Mesodermal cell (in vitro differentiated cells): Measurements from ENCODE around the gene FBLN2.

Experiments
- H3K27ac ChIP-seq: 2 replicates; pipeline ENCODE4 v1.7.0; 2013; ENCODE audit warnings: mild to moderate bottlenecking, low read depth, low read length, moderate library complexity; ENCODE audit not compliant: severe bottlenecking
- H3K36me3 ChIP-seq: 2 replicates; pipeline ENCODE4 v1.7.1; 2013; ENCODE audit warnings: mild to moderate bottlenecking, low read length, moderate library complexity; ENCODE audit not compliant: control insufficient read depth, insufficient read depth
- H3K4me1 ChIP-seq: one replicate; pipeline ENCODE4 v1.7.1; 2013; ENCODE audit warnings: mild to moderate bottlenecking, low read length; ENCODE audit not compliant: insufficient read depth, control insufficient read depth, poor library complexity, severe bottlenecking
- H3K4me3 ChIP-seq: 2 replicates; pipeline ENCODE4 v1.7.0; 2013; ENCODE audit warnings: low read length, control low read depth, mild to moderate bottlenecking; ENCODE audit not compliant: insufficient read depth, poor library complexity, severe bottlenecking; ENCODE audit errors: extremely low read depth
- H3K9me3 ChIP-seq: 2 replicates; pipeline ENCODE4 v1.7.1; 2013; ENCODE audit warnings: mild to moderate bottlenecking, low read length, moderate library complexity; ENCODE audit not compliant: control insufficient read depth
- WGBS, 2 experiments: methylation state at CpG; one replicate each; pipeline ENCODE4 v1.1.5; 2013; ENCODE audit warnings: missing lambda C conversion rate in 2 of 2; ENCODE audit not compliant: insufficient coverage in 2 of 2; 5-methylcytosine and 5-hydroxymethylcytosine counted together

The FBLN2 gene

DNA sequence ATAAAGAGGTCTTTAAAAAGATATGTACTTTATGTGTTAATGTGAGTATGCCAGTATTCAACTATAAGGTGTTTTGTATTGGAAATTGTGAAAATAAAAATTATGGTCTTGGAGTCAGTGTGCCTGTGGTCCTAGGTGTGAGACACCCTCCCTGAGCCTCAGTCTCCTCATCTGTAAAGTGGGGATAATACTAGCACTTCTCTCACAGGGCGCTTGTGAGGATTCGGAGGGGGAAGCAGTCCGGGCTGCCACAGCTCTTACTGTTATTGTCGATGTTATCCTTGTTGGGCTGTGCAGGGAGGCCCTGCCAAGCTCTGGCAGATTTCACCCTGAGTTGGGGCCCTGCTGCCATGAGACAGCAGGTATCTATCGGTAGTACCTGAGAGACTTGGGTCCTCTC lies 26.7 kb upstream of the FBLN2 start:
- Histone ChIP-seq H3K27ac (no peak overlapping the region), H3K9me3 (peaks cover 13% of the 10 kb centered on the region), H3K36me3 (no peaks in the 10 kb centered on the region), H3K4me3 (no peak overlapping the region), H3K4me1 (peaks cover 23% of the 10 kb centered on the region)
- WGBS, 2 experiments, result 91 to 98% methylated on average over 5 of the region's 5 CpGs

DNA sequence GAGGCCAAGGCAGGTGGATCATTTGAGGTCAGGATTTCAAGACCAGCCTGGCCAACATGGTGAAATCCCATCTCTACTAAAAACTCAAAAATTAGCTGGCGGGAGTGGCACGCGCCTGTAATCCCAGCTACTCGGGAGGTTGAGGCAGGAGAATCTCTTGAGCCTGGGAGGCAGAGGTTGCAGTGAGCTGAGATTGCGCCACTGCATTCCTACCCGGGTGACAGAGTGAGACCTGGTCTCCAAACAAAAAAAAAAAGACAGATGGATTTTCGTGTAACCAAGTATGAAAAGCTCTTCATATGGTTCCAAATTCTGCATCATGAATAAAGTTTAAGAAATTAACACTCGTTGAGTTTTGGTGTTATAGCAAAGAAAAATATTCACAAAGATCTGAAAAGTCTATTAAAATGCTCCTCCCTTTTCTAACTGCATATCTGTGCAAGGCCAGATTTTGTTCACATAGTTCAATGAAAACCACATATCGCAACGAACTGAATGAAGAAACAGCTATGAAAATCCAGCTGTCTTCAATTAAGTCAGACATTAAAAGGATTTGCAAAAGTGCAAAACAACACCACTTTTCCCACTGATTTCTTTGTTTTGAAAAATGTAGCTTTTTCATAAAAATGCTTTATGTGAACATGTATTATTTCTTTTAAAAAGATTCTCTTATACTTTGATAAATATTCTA lies 23.8 kb upstream of the FBLN2 start:
- 85 to 94% methylated on average over 6 of the region's 10 CpGs for WGBS, 2 experiments
- H3K4me1 ChIP-seq, result peaks cover 11% of the 10 kb centered on the region

DNA sequence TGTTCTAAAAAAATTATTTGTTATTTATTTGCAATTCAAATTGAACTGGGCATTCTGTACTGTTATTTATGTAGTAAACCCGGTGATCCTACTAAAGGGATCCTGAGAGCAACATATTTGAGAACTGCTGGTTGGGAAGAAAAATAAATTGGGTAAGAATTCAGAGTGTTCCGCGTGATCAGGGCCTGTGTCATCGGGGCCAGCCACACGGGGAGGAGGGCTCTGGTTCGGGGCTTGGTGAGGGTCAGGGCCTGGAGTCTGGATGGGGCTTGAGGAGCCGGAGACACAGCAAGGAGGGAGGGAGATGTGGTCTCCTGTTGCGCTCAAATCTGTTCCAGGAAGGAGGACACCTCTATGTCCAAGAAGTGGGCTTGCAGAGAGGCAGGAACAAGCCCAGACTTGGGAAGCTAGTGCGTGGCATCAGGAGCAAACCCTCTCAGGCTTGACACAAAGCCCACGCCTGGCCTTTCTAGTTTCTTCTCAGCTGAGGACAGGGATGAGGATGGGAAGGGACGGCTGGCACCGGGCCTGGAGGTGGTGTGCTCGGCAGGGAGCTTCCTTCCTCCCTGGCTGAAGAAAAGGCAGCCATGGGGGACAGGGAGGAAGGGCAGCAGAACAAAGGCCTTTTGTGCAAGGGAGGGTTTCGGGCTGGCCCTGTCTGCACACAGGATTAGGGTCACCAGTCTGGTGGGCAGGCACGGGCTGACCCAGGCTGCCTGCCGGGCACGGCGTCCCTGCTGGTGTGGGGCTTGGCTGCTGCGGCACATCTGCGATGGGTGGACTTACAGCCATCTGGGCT lies 22.9 kb upstream of the FBLN2 start:
- Histone ChIP-seq H3K9me3 (peaks cover 13% of the 10 kb centered on the region), H3K4me1 (peaks cover 11% of the 10 kb centered on the region), H3K4me3 (no peak overlapping the region), H3K27ac (peak overlapping the region; percentile 71), H3K36me3 (no peaks in the 10 kb centered on the region)
- WGBS, 2 experiments, result 65 to 71% methylated on average over 19 to 20 of the region's 20 CpGs

More for the DNA sequence above, 23.8 kb upstream of the FBLN2 start:
- Histone ChIP-seq H3K4me3 (no peak overlapping the region), H3K27ac (no peak overlapping the region), H3K36me3 (no peaks in the 10 kb centered on the region), H3K9me3 (peaks cover 13% of the 10 kb centered on the region)

DNA sequence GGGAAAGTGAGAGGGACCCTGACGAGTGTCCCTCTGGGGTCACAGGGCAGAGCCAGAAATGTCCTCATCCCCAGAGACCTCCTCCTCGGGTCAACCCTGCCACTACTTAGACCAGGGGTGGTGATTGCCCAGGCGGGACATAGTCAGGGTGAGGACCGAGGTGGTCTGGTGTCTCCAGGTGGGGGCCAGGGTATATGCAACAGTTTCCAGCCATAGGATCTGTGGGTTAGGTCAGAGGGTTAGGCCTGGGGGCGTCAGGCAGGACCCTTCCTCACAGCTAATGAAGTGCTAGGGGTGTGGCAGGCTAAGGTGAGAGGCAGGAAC lies 22.3 kb upstream of the FBLN2 start:
- 86% methylated on average over 1 to 3 of the region's 5 CpGs for WGBS, 2 experiments
- peaks cover 11% of the 10 kb centered on the region for H3K4me1 ChIP-seq
- peaks cover 9% of the 10 kb centered on the region for H3K9me3 ChIP-seq
- no peak overlapping the region for H3K4me3 ChIP-seq
- H3K27ac ChIP-seq, result no peak overlapping the region
- no peaks in the 10 kb centered on the region for H3K36me3 ChIP-seq

DNA sequence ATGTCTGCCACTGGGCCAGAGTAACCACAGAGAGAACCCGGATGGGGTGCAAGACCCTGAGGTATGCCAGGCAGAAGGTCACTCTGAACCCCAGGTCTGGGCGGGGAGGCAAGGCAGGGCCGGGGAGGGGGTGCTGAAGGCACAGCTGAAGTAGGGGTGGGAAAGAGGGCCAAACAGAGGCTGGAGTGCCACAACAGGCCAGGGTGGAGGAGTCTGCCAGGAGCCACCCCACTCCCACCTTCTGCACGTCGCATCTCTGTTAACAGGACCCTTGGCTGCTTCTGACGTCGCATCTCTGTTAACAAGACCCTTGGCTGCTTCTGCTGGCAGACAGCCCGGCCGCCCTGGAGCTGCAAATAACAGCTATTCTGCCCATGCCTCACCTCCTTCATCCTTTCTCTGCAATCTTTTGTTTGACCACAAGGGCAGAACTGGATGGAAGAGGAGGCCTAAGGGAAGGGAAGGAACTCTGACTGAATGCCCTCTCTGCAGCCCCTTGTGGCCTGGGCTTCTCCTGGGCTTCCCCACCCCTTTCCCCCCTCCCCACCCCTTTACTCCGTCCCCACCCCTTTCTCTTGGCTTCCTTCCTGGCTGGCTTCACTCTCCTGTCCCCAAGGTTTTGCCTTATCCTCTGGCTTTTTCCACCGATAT lies 20.6 kb upstream of the FBLN2 start:
- H3K4me3 ChIP-seq, result no peak overlapping the region
- no peaks in the 10 kb centered on the region for H3K36me3 ChIP-seq
- H3K27ac ChIP-seq, result no peak overlapping the region
- H3K9me3 ChIP-seq, result no peaks in the 10 kb centered on the region
- WGBS, 2 experiments, result 61 to 71% methylated on average over 8 to 10 of the region's 11 CpGs
- H3K4me1 ChIP-seq, result peaks cover 11% of the 10 kb centered on the region

DNA sequence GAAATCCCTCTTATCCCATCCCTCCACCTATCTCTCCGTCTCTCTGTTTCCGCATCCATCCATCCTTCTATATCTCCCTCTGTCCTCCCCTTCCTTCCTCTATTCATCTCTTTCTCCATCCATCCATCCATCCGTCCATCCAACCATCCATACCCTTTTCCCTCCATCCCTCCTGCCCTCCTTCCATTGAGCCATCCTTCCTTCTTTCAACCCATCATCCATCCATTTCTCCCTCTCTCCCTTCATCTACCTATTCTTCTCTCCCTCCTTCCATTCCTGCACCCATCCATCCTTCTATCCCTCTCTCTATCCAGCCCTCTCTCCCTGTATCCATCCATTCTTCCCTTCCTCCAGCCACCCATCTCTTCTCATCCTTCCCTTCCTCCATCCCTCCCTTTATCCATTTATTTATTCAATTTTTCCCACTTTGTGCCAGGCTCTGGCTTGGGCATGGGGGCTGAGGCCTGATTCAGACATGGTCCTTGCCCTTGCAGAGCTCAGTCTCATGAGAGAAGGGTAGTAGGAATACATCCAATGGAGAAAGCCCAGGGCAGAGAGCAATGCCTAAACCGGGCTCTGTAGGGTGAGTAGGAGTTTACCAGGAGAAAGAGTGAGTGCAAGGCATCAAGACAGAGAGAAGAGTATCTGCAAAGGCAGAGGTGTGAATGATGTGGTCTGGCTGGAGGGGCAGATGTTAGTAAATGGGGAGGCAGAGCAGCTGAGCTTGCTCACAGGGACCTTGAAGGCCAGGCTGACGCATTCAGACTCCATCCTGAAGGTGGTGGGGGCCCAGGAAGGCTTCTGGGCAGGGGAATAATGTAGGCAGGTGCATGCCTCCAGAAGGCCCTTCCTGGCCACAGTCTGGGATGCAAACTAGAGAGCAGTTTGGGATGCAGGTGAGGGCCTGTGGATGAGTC lies 19.5 kb upstream of the FBLN2 start:
- Histone ChIP-seq H3K36me3 (no peaks in the 10 kb centered on the region), H3K27ac (no peak overlapping the region), H3K4me3 (no peak overlapping the region), H3K4me1 (peaks cover 11% of the 10 kb centered on the region), H3K9me3 (no peaks in the 10 kb centered on the region)
- WGBS, 2 experiments, result 72 to 73% methylated on average over 4 to 5 of the region's 5 CpGs

DNA sequence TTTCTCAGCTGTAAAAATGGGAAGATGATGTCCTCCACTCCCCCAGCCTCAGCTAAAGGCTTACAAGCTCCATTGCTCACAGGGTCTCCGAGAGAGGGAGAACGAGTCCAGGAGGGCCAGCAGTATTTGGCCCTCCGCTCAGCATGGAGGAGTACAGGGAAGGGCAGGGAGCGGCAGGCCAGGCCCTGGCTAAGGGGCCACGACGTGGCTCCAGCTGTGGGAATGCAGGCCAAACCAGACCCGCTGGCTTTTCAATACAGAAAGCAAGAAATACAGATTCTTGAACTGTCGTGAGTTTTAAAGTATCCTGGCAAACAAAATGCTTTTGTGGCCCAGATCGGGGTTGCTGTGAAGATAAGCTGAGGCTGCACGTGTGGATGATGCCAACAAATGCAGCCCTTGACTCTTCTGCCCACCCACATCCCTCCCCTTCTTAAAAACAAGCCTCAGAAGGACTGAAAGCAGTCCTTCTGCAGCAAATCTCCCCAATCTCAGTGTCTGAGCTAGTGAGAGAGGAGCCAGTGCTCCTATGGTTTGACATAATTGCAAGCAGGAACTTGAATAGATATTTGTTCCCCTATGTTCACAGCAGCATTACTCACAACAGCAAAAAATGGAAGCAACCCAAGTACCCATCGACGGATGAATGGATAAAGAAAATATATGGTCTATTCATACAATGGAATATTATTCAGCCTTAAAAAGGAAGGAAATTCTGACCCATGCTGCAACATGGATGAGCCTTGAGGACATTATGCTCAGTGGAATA lies 18.5 kb upstream of the FBLN2 start:
- Histone ChIP-seq H3K27ac (no peak overlapping the region), H3K36me3 (no peaks in the 10 kb centered on the region), H3K4me3 (no peak overlapping the region), H3K9me3 (no peaks in the 10 kb centered on the region), H3K4me1 (peaks cover 11% of the 10 kb centered on the region)
- WGBS, 2 experiments, result 84 to 98% methylated on average over 8 to 10 of the region's 12 CpGs

DNA sequence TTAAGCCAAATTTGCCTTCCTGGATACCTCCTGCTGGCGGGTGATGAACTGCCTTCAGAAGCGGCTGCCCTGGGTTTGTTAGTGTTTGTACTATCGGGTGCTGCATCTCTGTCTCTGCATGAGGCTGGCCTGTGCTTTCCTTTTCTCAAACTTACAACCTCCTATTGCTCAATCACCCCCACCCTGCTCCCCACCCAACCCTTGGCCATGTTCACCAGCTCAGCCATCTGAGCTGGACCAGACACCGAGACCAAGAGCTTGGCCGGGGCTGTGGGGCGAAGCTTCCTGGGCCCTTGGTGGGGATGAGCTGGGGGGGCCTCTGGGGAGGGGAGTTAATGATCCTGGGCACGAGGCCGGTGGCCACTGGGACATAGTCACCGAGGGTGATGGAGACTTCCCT lies 16.8 kb upstream of the FBLN2 start:
- Histone ChIP-seq H3K9me3 (no peaks in the 10 kb centered on the region), H3K36me3 (no peaks in the 10 kb centered on the region), H3K4me3 (no peak overlapping the region), H3K4me1 (peaks cover 10% of the 10 kb centered on the region), H3K27ac (no peak overlapping the region)
- 89 to 97% methylated on average over 3 to 6 of the region's 9 CpGs for WGBS, 2 experiments

DNA sequence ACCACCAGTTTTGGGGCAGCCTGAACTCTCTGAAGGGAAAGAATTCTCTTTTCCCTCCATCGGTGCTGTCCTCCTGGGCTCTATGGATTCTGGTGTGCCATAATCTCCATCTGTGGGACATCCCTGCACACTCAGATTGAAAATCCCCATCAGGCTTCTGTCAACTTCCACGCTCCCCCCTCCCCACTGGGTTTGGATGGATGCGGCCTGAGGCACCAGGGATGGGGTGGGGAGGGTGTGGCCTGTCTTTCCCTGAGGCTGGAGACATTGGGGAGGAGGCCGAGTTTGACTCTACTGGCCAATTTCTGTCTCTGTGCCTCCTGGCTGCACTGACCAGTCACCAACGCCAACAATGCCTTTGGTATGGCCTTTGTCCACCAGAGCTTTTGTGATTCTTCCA lies 16.3 kb upstream of the FBLN2 start:
- no peak overlapping the region for H3K27ac ChIP-seq
- no peaks in the 10 kb centered on the region for H3K36me3 ChIP-seq
- H3K9me3 ChIP-seq, result no peaks in the 10 kb centered on the region
- H3K4me1 ChIP-seq, result peaks cover 12% of the 10 kb centered on the region
- 100% methylated on average over 2 of the region's 5 CpGs for WGBS, 2 experiments
- no peak overlapping the region for H3K4me3 ChIP-seq

DNA sequence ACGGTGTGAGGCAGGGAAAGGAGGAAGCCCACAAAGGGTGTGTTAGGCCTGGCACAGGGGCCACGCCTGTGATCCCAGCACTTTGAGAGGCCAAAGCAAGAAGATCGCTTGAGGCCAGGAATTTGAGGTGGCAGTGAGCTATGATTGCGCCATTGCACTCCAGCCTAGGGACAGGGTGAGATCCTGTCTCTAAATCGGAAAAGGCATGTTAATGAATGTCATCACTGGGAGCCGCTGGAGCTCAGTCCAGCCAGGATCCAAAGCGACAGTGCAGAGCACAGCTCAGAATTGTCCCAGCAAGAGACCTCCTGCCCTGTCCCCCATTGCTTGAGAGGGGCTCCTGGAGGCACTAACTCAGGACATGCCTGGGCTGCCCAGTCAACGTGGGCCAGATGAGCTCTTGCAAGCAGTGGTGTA lies 15.0 kb upstream of the FBLN2 start:
- no peak overlapping the region for H3K27ac ChIP-seq
- H3K36me3 ChIP-seq, result no peaks in the 10 kb centered on the region
- WGBS, 2 experiments, result 86 to 93% methylated on average over 8 of the region's 8 CpGs
- peaks cover 12% of the 10 kb centered on the region for H3K4me1 ChIP-seq
- H3K9me3 ChIP-seq, result no peaks in the 10 kb centered on the region
- no peak overlapping the region for H3K4me3 ChIP-seq
